Measurements from ENCODE around the gene GAB4. TPM values are rescaled to one million over a fixed set of nuclear protein-coding genes. Genes with fewer than 3 reads are reported as not detected.
A peak's percentile ranks its signal among the peaks of the same experiment; 100 is the strongest.

Gene GAB4
- total and polyA plus RNA-seq, 2 of the 8 experiments (the other 6 are each of a cell fraction or from before 2014, with no cell fraction given), result 0.03 to 0.17 TPM

DNA sequence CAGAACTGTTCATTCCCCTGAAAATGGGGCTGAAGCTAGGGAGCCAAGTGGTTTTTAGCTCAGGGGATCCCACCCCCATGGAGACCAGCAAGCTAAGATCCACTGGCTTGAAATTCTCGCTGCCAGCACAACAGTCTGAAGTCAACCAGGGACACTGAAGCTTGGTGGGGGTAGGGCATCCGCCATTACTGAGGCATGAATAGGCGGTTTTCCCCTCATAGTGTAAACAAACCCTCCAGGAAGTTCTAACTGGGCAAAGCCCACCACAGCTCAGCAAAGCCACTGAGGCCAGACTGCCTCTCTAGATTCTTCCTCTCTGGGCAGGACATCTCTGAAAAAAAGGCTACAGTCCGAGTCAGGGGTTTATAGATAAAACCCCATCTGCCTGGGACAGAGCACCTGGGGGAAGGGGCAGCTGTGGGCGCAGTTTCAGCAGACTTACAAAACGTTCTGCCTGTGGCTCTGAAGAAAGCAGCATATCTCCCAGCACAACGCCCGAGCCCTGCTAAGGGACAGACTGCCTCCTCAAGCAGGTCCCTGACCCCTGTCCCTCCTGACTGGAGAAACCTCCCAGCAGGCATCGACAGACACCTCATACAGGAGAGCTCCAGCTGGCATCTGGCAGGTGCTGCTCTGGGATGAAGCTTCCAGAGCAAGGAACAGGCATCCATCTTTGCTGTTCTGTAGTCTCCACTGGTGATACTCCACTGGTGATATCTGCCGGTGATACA, 32.7 kb downstream of the GAB4 start:
- Histone ChIP-seq H4K91ac (replicated peaks; ENCODE audit: insufficient read length, low read length) (no peak overlapping the region), H3K9ac (replicated peaks in 1 of 4; ENCODE audit: extremely low read depth in 1 of 4, low read depth in 3 of 4, low read length in 3 of 4) (no peak overlapping the region), H3K4me3 (ENCODE audit: extremely low read depth in 1 of 4, insufficient read depth in 2 of 4, low read depth in 3 of 4, low read length in 4 of 4) (no peak overlapping the region), H2BK5ac (ENCODE audit: low read depth, low read length) (no peak overlapping the region), H3K9me3 (ENCODE audit: insufficient read depth in 2 of 2, low read depth in 1 of 2, low read length in 1 of 2) (peaks cover 37 to 44% of the 10 kb centered on the region in 2 experiments), H3K56ac (replicated peaks; ENCODE audit: insufficient read length, low read depth, low read length) (no peak overlapping the region), H4K5ac (ENCODE audit: insufficient read length, low read depth, low read length) (no peak overlapping the region), H4K20me1 (replicated peaks in 1 of 2; ENCODE audit: control insufficient read depth in 1 of 2, insufficient read depth in 2 of 2, low read length in 2 of 2) (no peaks in the 10 kb centered on the region), H2BK20ac (ENCODE audit: low read length) (no peak overlapping the region), H3K23me2 (ENCODE audit: low read depth, low read length) (no peaks in the 10 kb centered on the region), H3K23ac (ENCODE audit: insufficient read length) (no peak overlapping the region), H3K4me2 (ENCODE audit: insufficient read depth in 1 of 2, low read depth in 2 of 2, low read length in 2 of 2) (no peak overlapping the region), H4K8ac (ENCODE audit: extremely low read depth, insufficient read depth, low read length) (peak overlapping the region; percentile 68; the same call in 1 of the 2 replicates), H3K4me1 (replicated peaks in 1 of 4; ENCODE audit: control insufficient read depth in 3 of 4, insufficient read depth in 4 of 4, low read length in 3 of 4) (no peaks in the 10 kb centered on the region), H3K79me2 (ENCODE audit: control insufficient read depth in 1 of 2, insufficient read depth in 2 of 2, low read length in 2 of 2) (no peaks in the 10 kb centered on the region), H2AFZ (ENCODE audit: low read length) (no peak overlapping the region), H3K14ac (ENCODE audit: insufficient read length) (no peak overlapping the region), H3K27ac (ENCODE audit: low read depth, low read length) (no peak overlapping the region), H2BK120ac (replicated peaks; ENCODE audit: low read depth, low read length) (no peak overlapping the region), H2AK5ac (ENCODE audit: low read depth, low read length) (no peak overlapping the region), H3K4ac (replicated peaks; ENCODE audit: insufficient read length, low read depth, low read length) (no peak overlapping the region), H2BK12ac (ENCODE audit: low read depth, low read length) (no peak overlapping the region), H2BK15ac (ENCODE audit: low read length) (no peak overlapping the region), H3K79me1 (ENCODE audit: low read depth, low read length) (no peaks in the 10 kb centered on the region), H3K36me3 (ENCODE audit: control insufficient read depth in 2 of 4, insufficient read depth in 4 of 4, low read length in 3 of 4) (no peaks in the 10 kb centered on the region), H3K27me3 (replicated peaks in 1 of 4; ENCODE audit: control insufficient read depth in 3 of 4, extremely low read depth in 1 of 4, insufficient read depth in 3 of 4, low read length in 3 of 4) (no peaks in the 10 kb centered on the region), H3K18ac (ENCODE audit: extremely low read depth, low read length) (no peak overlapping the region)
- DNase-seq (ENCODE audit: low read depth in 1 of 2, low spot score in 2 of 2) (no peak), FAIRE-seq (no peak)
- WGBS, 2 experiments (ENCODE audit: extremely low coverage in 1 of 2, insufficient coverage in 1 of 2, insufficient read length in 1 of 2, insufficient replicate concordance in 2 of 2, low coverage in 1 of 2, low lambda C conversion rate in 2 of 2, missing lambda C conversion rate in 1 of 2), result 79% methylated on average over 10 of the region's 10 CpGs; no CpG with 5 or more reads in 1 of the 2 experiments
- ChIA-PET POLR2A (ENCODE audit: partially characterized antibody) (no interaction called here), CTCF (ENCODE audit: partially characterized antibody) (no interaction called here)
- no peak for TF ChIP-seq RBBP5 (IDR thresholded peaks at IDR 0.05; ENCODE audit: borderline replicate concordance, low read depth, low read length)
- TF ChIP-seq, protein P1, sequence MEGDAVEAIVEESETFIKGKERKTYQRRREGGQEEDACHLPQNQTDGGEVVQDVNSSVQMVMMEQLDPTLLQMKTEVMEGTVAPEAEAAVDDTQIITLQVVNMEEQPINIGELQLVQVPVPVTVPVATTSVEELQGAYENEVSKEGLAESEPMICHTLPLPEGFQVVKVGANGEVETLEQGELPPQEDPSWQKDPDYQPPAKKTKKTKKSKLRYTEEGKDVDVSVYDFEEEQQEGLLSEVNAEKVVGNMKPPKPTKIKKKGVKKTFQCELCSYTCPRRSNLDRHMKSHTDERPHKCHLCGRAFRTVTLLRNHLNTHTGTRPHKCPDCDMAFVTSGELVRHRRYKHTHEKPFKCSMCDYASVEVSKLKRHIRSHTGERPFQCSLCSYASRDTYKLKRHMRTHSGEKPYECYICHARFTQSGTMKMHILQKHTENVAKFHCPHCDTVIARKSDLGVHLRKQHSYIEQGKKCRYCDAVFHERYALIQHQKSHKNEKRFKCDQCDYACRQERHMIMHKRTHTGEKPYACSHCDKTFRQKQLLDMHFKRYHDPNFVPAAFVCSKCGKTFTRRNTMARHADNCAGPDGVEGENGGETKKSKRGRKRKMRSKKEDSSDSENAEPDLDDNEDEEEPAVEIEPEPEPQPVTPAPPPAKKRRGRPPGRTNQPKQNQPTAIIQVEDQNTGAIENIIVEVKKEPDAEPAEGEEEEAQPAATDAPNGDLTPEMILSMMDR (IDR thresholded peaks at IDR 0.05; ENCODE audit: control extremely low read depth in 1 of 3, insufficient read depth in 1 of 3, low read depth in 1 of 3, low read length in 3 of 3), result no peak
- TF ChIP-seq HDAC2 (IDR thresholded peaks at IDR 0.05; ENCODE audit: borderline replicate concordance in 1 of 2, low read depth in 2 of 2, low read length in 2 of 2), result no peak
- TF ChIP-seq CBX8 (IDR thresholded peaks at IDR 0.05; ENCODE audit: borderline replicate concordance, low read depth, low read length), result no peak
- TF ChIP-seq CHD2 (IDR thresholded peaks at IDR 0.05; ENCODE audit: low read length), result no peak
- no peak for TF ChIP-seq RFX5 (IDR thresholded peaks at IDR 0.05; ENCODE audit: borderline replicate concordance, low read depth, low read length)
- no peak for TF ChIP-seq SP4 (IDR thresholded peaks at IDR 0.05; ENCODE audit: low read length)
- no peak for TF ChIP-seq SUZ12 (IDR thresholded peaks at IDR 0.05; ENCODE audit: low read length)
- no peak for TF ChIP-seq HDAC6 (IDR thresholded peaks at IDR 0.05; ENCODE audit: low read depth, low read length)
- no peak for TF ChIP-seq CHD1 (IDR thresholded peaks at IDR 0.05; ENCODE audit: low read depth, low read length)
- TF ChIP-seq ZNF274 (IDR thresholded peaks at IDR 0.05; ENCODE audit: borderline replicate concordance, extremely low read depth, low read length), result no peak

All from H1 (cell line).